Panc1 (cell line): ENCODE data around the gene SKAP1.

Experiments
- POLR2AphosphoS5 ChIP-seq: IDR thresholded peaks from 2 replicates; pipeline ENCODE4 v1.6.1; 2012; ENCODE audit warnings: mild to moderate bottlenecking, low read depth, low read length, moderate library complexity
- SIN3A ChIP-seq: IDR thresholded peaks from 2 replicates; pipeline ENCODE4 v1.6.1; 2012; ENCODE audit warnings: low read depth, mild to moderate bottlenecking, low read length, moderate library complexity, borderline replicate concordance; ENCODE audit not compliant: insufficient read depth
- TF ChIP-seq, protein P1 (sequence below): fragments of 450-650 bp; IDR thresholded peaks from 2 replicates; pipeline ENCODE4 v1.5.1; 2017; ENCODE audit warnings: mild to moderate bottlenecking
- TF ChIP-seq, protein P2 (sequence below), 2 experiments: IDR thresholded peaks; 2 replicates each; pipeline ENCODE4 v1.6.1; 2011 to 2012; ENCODE audit warnings: low read depth in 2 of 2, control low read depth in 1 of 2, low read length in 1 of 2, mild to moderate bottlenecking in 1 of 2, moderate library complexity in 1 of 2; ENCODE audit not compliant: insufficient read depth in 1 of 2

DNA sequence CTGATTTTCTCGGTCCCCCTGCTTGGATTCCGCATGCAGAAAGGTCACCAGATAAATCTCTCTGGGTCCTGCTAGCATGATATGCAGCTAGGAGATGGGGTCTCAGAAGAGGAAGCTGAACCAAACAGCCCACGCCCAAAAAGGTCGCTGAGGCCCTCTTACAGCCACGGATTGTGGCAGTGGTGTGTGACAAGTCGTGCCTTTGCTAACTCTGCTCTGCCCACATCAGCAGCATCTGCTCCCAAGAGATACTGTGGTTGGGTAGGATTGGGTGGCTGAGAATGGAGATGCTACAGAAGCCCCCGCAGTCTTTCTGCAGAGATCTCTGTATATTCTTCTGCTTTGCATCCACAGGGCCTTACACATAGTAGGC lies 15.2 kb upstream of the SKAP1 start:
- TF ChIP-seq, protein P1, sequence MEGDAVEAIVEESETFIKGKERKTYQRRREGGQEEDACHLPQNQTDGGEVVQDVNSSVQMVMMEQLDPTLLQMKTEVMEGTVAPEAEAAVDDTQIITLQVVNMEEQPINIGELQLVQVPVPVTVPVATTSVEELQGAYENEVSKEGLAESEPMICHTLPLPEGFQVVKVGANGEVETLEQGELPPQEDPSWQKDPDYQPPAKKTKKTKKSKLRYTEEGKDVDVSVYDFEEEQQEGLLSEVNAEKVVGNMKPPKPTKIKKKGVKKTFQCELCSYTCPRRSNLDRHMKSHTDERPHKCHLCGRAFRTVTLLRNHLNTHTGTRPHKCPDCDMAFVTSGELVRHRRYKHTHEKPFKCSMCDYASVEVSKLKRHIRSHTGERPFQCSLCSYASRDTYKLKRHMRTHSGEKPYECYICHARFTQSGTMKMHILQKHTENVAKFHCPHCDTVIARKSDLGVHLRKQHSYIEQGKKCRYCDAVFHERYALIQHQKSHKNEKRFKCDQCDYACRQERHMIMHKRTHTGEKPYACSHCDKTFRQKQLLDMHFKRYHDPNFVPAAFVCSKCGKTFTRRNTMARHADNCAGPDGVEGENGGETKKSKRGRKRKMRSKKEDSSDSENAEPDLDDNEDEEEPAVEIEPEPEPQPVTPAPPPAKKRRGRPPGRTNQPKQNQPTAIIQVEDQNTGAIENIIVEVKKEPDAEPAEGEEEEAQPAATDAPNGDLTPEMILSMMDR: no peak
- TF ChIP-seq POLR2AphosphoS5 (no peak), SIN3A (no peak)
- TF ChIP-seq, protein P2, sequence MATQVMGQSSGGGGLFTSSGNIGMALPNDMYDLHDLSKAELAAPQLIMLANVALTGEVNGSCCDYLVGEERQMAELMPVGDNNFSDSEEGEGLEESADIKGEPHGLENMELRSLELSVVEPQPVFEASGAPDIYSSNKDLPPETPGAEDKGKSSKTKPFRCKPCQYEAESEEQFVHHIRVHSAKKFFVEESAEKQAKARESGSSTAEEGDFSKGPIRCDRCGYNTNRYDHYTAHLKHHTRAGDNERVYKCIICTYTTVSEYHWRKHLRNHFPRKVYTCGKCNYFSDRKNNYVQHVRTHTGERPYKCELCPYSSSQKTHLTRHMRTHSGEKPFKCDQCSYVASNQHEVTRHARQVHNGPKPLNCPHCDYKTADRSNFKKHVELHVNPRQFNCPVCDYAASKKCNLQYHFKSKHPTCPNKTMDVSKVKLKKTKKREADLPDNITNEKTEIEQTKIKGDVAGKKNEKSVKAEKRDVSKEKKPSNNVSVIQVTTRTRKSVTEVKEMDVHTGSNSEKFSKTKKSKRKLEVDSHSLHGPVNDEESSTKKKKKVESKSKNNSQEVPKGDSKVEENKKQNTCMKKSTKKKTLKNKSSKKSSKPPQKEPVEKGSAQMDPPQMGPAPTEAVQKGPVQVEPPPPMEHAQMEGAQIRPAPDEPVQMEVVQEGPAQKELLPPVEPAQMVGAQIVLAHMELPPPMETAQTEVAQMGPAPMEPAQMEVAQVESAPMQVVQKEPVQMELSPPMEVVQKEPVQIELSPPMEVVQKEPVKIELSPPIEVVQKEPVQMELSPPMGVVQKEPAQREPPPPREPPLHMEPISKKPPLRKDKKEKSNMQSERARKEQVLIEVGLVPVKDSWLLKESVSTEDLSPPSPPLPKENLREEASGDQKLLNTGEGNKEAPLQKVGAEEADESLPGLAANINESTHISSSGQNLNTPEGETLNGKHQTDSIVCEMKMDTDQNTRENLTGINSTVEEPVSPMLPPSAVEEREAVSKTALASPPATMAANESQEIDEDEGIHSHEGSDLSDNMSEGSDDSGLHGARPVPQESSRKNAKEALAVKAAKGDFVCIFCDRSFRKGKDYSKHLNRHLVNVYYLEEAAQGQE (IDR thresholded peaks at IDR 0.05; ENCODE audit: insufficient read depth in 1 of 2, low read depth in 2 of 2, low read length in 1 of 2): no peak
